H9 (cell line): ENCODE data around the gene KHNYN. TPM values are rescaled to one million over a fixed set of nuclear protein-coding genes. Genes with fewer than 3 reads are reported as not detected.

Experiments
- DNase-seq: peaks from one replicate; pipeline ENCODE4 v3.0.0-alpha.2; 2017
- H2AFZ ChIP-seq: one replicate; pipeline ENCODE4 v1.6.1; 2013; ENCODE audit warnings: mild to moderate bottlenecking, low read length, control low read depth, moderate library complexity
- H2AK5ac ChIP-seq: 2 replicates; pipeline ENCODE4 v1.6.1; 2013; ENCODE audit warnings: low read length, control low read depth, mixed read lengths; ENCODE audit not compliant: insufficient read length
- H2BK120ac ChIP-seq: one replicate; pipeline ENCODE4 v1.6.1; 2013; ENCODE audit warnings: low read depth, mild to moderate bottlenecking, low read length, control low read depth, inconsistent platforms; ENCODE audit not compliant: poor library complexity, severe bottlenecking
- H2BK12ac ChIP-seq: 2 replicates; pipeline ENCODE4 v1.6.1; 2013; ENCODE audit warnings: low read length, control low read depth, mixed read lengths, low read depth; ENCODE audit not compliant: insufficient read length
- H2BK15ac ChIP-seq: 2 replicates; pipeline ENCODE4 v1.6.1; 2013; ENCODE audit warnings: low read depth, low read length, control low read depth
- H2BK20ac ChIP-seq: one replicate; pipeline ENCODE4 v1.6.1; 2013; ENCODE audit warnings: low read depth, mild to moderate bottlenecking, low read length, control low read depth, inconsistent platforms; ENCODE audit not compliant: poor library complexity, severe bottlenecking
- H2BK5ac ChIP-seq: 2 replicates; pipeline ENCODE4 v1.6.1; 2013; ENCODE audit warnings: low read length, control low read depth, mixed read lengths; ENCODE audit not compliant: insufficient read length
- H3K14ac ChIP-seq: 2 replicates; pipeline ENCODE4 v1.6.1; 2013; ENCODE audit warnings: low read length, control low read depth; ENCODE audit not compliant: insufficient read depth
- H3K18ac ChIP-seq: 2 replicates; pipeline ENCODE4 v1.6.1; 2013; ENCODE audit warnings: low read depth, mild to moderate bottlenecking, mixed read lengths, low read length, control low read depth; ENCODE audit not compliant: insufficient read length
- H3K23ac ChIP-seq: 2 replicates; pipeline ENCODE4 v1.6.1; 2013; ENCODE audit warnings: low read length, control low read depth, mixed read lengths, low read depth; ENCODE audit not compliant: insufficient read length
- H3K23me2 ChIP-seq: 2 replicates; pipeline ENCODE4 v1.6.1; 2013; ENCODE audit warnings: low read depth, mild to moderate bottlenecking, mixed read lengths, low read length, control low read depth; ENCODE audit not compliant: insufficient read length, poor library complexity, severe bottlenecking
- H3K27ac ChIP-seq: 2 replicates; pipeline ENCODE4 v1.5.1; 2013; ENCODE audit warnings: low read length, control low read depth, mixed read lengths, low read depth; ENCODE audit not compliant: insufficient read length
- H3K27me3 ChIP-seq: 2 replicates; pipeline ENCODE4 v1.6.1; 2013; ENCODE audit warnings: low read length, control low read depth, inconsistent platforms; ENCODE audit not compliant: insufficient read depth
- H3K4ac ChIP-seq: 2 replicates; pipeline ENCODE4 v1.6.1; 2013; ENCODE audit warnings: low read depth, mild to moderate bottlenecking, control low read depth, inconsistent platforms, low read length, moderate library complexity
- H3K4me1 ChIP-seq: 2 replicates; pipeline ENCODE4 v1.6.1; 2013; ENCODE audit warnings: low read length, control low read depth, inconsistent platforms; ENCODE audit not compliant: insufficient read depth
- H3K4me2 ChIP-seq: 2 replicates; pipeline ENCODE4 v1.6.1; 2013; ENCODE audit warnings: low read length, control low read depth, mixed read lengths; ENCODE audit not compliant: insufficient read length, insufficient read depth
- H3K56ac ChIP-seq: 2 replicates; pipeline ENCODE4 v1.6.1; 2013; ENCODE audit warnings: low read depth, mild to moderate bottlenecking, mixed read lengths, low read length, control low read depth; ENCODE audit not compliant: insufficient read length
- H3K79me1 ChIP-seq: 2 replicates; pipeline ENCODE4 v1.6.1; 2013; ENCODE audit warnings: low read depth, mild to moderate bottlenecking, moderate library complexity, low read length, control low read depth, inconsistent platforms; ENCODE audit not compliant: insufficient read depth, poor library complexity, severe bottlenecking
- H3K79me2 ChIP-seq: 2 replicates; pipeline ENCODE4 v1.6.1; 2013; ENCODE audit warnings: low read length, control low read depth, inconsistent platforms; ENCODE audit not compliant: insufficient read depth
- H3K9ac ChIP-seq: 2 replicates; pipeline ENCODE4 v1.6.1; 2013; ENCODE audit warnings: low read length, control low read depth, mixed read lengths; ENCODE audit not compliant: insufficient read length; ENCODE audit errors: extremely low read depth
- H3K9me3 ChIP-seq: one replicate; pipeline ENCODE4 v1.6.1; 2013; ENCODE audit warnings: low read depth, low read length, inconsistent platforms; ENCODE audit not compliant: control insufficient read depth
- H3T11ph ChIP-seq: one replicate; pipeline ENCODE4 v1.6.1; 2013; ENCODE audit warnings: mild to moderate bottlenecking, low read length, control low read depth, inconsistent platforms
- H4K20me1 ChIP-seq: one replicate; pipeline ENCODE4 v1.6.1; 2013; ENCODE audit not compliant: control insufficient read depth, insufficient read length, insufficient read depth
- H4K5ac ChIP-seq: 2 replicates; pipeline ENCODE4 v1.6.1; 2013; ENCODE audit warnings: low read depth, mild to moderate bottlenecking, mixed read lengths, low read length, control low read depth; ENCODE audit not compliant: insufficient read length
- H4K8ac ChIP-seq: replicated peaks from 2 replicates; pipeline ENCODE4 v1.6.1; 2013; ENCODE audit warnings: low read length, control low read depth, mixed read lengths, low read depth; ENCODE audit not compliant: insufficient read length
- H4K91ac ChIP-seq: 2 replicates; pipeline ENCODE4 v1.6.1; 2013; ENCODE audit warnings: low read depth, mild to moderate bottlenecking, moderate library complexity, mixed read lengths, low read length, control low read depth; ENCODE audit not compliant: insufficient read length
- H3K27ac Mint-ChIP-seq, 3 experiments: 2 replicates in 2 of 3; 3 replicates in 1 of 3; pipeline ENCODE4 v1.8.0; 2020 to 2021; ENCODE audit warnings: mixed read lengths in 3 of 3, mild to moderate bottlenecking in 1 of 3, moderate library complexity in 1 of 3
- H3K27me3 Mint-ChIP-seq: 2 replicates; pipeline ENCODE4 v1.8.0; 2021; ENCODE audit warnings: low read depth, mild to moderate bottlenecking, moderate library complexity, mixed read lengths
- H3K36me3 Mint-ChIP-seq, 3 experiments: 2 replicates in 2 of 3; 3 replicates in 1 of 3; pipeline ENCODE4 v1.8.0; 2020 to 2021; ENCODE audit warnings: low read depth in 3 of 3, mixed read lengths in 3 of 3; ENCODE audit not compliant: insufficient read depth in 1 of 3
- H3K4me1 Mint-ChIP-seq, 2 experiments: 2 replicates each; pipeline ENCODE4 v1.8.0; 2020; ENCODE audit warnings: mixed read lengths in 2 of 2
- H3K4me3 Mint-ChIP-seq, 2 experiments: 2 replicates in 1 of 2; 3 replicates in 1 of 2; pipeline ENCODE4 v1.8.0; 2020 to 2021; ENCODE audit warnings: mild to moderate bottlenecking in 2 of 2, mixed read lengths in 2 of 2, moderate library complexity in 1 of 2
- H3K9me3 Mint-ChIP-seq, 2 experiments: 2 replicates in 1 of 2; 3 replicates in 1 of 2; pipeline ENCODE4 v1.8.0; 2020; ENCODE audit warnings: mild to moderate bottlenecking in 2 of 2, mixed read lengths in 2 of 2, moderate library complexity in 1 of 2
- CTCF ChIP-seq: fragments of 200-600 bp; sonication (generic); conservative IDR thresholded peaks from 3 replicates; pipeline ENCODE4 v1.8.0; 2021; ENCODE audit warnings: antibody characterized with exemption, mild to moderate bottlenecking
- WGBS: extraction: QIAGEN DNeasy Blood & Tissue Kit; methylation state at CpG from one replicate; pipeline ENCODE4 v1.1.7; 2013; ENCODE audit warnings: missing lambda C conversion rate, low lambda C conversion rate, mixed read lengths; ENCODE audit not compliant: insufficient read length; ENCODE audit errors: extremely low coverage; 5-methylcytosine and 5-hydroxymethylcytosine counted together
- total RNA-seq: library from RNA; stranded (reverse); gene quantifications from 2 replicates; pipeline ENCODE4 v1.2.1, GENCODE V29; 2021

KHNYN gene
- total RNA-seq, 1 experiment from 2014 or later: 30.0 TPM

- Histone ChIP-seq H3K9me3 (no peaks in the 10 kb centered on the region), H2BK120ac (no peak overlapping the region), H4K8ac (no peak overlapping the region), H3K56ac (no peak overlapping the region), H3K27me3 (no peaks in the 10 kb centered on the region), H2AFZ (no peak overlapping the region), H3K9ac (no peak overlapping the region), H4K5ac (no peak overlapping the region), H2AK5ac (no peak overlapping the region), H3K23me2 (no peaks in the 10 kb centered on the region), H3K4me2 (no peak overlapping the region), H3K23ac (no peak overlapping the region), H2BK12ac (no peak overlapping the region), H3K14ac (no peak overlapping the region), H3K79me2 (no peaks in the 10 kb centered on the region; the same call in 1 of the 2 replicates), H2BK5ac (no peak overlapping the region), H3T11ph (no peak overlapping the region), H4K20me1 (no peaks in the 10 kb centered on the region), H3K4me1 (no peaks in the 10 kb centered on the region), H3K18ac (no peak overlapping the region), H2BK20ac (no peak overlapping the region), H3K79me1 (no peaks in the 10 kb centered on the region), H3K4ac (no peak overlapping the region), H4K91ac (no peak overlapping the region), H2BK15ac (no peak overlapping the region), H3K27ac (no peak overlapping the region)
- Mint-ChIP-seq H3K27ac (no peak overlapping the region; a peak in 1 of 7 replicates), H3K36me3 (no peaks in the 10 kb centered on the region), H3K9me3 (no peaks in the 10 kb centered on the region), H3K4me3 (no peak overlapping the region), H3K4me1 (peaks cover 17 to 20% of the 10 kb centered on the region in 2 experiments), H3K27me3 (peaks cover 6% of the 10 kb centered on the region)
- TF ChIP-seq CTCF: no peak
- no CpG with 5 or more reads among the region's 11 CpGs for WGBS
- DNase-seq: no peak
Observed at GRCh38 chr14:24389226-24389848, 40.4 kb upstream of the KHNYN start.
